ENCODE data around the gene WFDC9.
"Not testable (repeated sequence)": the region's sequence is repeated elsewhere in the genome, so short reads cannot be mapped to it uniquely, and the experiment has no call there.

Gene WFDC9

GRCh38 chr20:45679650-45680049, 48.6 kb upstream of the WFDC9 start:
- CTCF ChIA-PET, result no interaction called here
- H3K9me3 ChIP-seq (ENCODE audit: control insufficient read depth, insufficient read depth, low read depth, low read length), result no peaks in the 10 kb centered on the region

GRCh38 chr20:45672765-45673164, 41.7 kb upstream of the WFDC9 start:
- Histone ChIP-seq H3K36me3 (ENCODE audit: control insufficient read depth in 2 of 2, insufficient read depth in 1 of 2, low read length in 2 of 2) (no peaks in the 10 kb centered on the region), H3K4me1 (ENCODE audit: control insufficient read depth, insufficient read depth, low read length) (no peaks in the 10 kb centered on the region), H3K4me3 (ENCODE audit: low read depth, low read length) (no peak overlapping the region), H3K27ac (ENCODE audit: extremely low read depth, low read depth, low read length) (no peak overlapping the region), H3K9me3 (ENCODE audit: control insufficient read depth, insufficient read depth, low read depth, low read length) (no peaks in the 10 kb centered on the region)
- TF ChIP-seq ZSCAN18 (tag by site-specific recombination; IDR thresholded peaks at IDR 0.05), result no peak
- TF ChIP-seq ZNF580 (tag by site-specific recombination; IDR thresholded peaks at IDR 0.05), result no peak
- TF ChIP-seq SP7 (tag by site-specific recombination; IDR thresholded peaks at IDR 0.05), result no peak
- TF ChIP-seq ZNF292 (tag by site-specific recombination; IDR thresholded peaks at IDR 0.05; ENCODE audit: borderline replicate concordance, low read depth), result no peak
- TF ChIP-seq TCF7L2 (IDR thresholded peaks at IDR 0.05; ENCODE audit: borderline replicate concordance, low read depth, low read length), result no peak
- no peak for TF ChIP-seq ZNF121 (tag by site-specific recombination; IDR thresholded peaks at IDR 0.05)
- no peak for TF ChIP-seq HOXD13 (CRISPR knock-in tag; IDR thresholded peaks at IDR 0.05; ENCODE audit: borderline replicate concordance)
- ChIA-PET CTCF (interaction anchor here (1.9 kb wide), 1 partner anchor 98 kb away, joined by 9 read pairs; no protein-coding TSS in a partner anchor), POLR2A (no interaction called here)

More at GRCh38 chr20:45679650-45680049, 48.6 kb upstream of the WFDC9 start:
- POLR2A ChIA-PET, result no interaction called here
- no peak overlapping the region for H3K27ac ChIP-seq (ENCODE audit: extremely low read depth, low read depth, low read length)
- H3K36me3 ChIP-seq (ENCODE audit: control insufficient read depth in 2 of 2, insufficient read depth in 1 of 2, low read length in 2 of 2), result no peaks in the 10 kb centered on the region
- no peaks in the 10 kb centered on the region for H3K4me1 ChIP-seq (ENCODE audit: control insufficient read depth, insufficient read depth, low read length)
- no peak overlapping the region for H3K4me3 ChIP-seq (ENCODE audit: low read depth, low read length)
- no peak for TF ChIP-seq ZNF146 (tag by site-specific recombination; IDR thresholded peaks at IDR 0.05)
- TF ChIP-seq SETDB1 (IDR thresholded peaks at IDR 0.05; ENCODE audit: insufficient read length, low read length), result peak; percentile 91
- TF ChIP-seq ZNF24 (tag by site-specific recombination; IDR thresholded peaks at IDR 0.05), result no peak

GRCh38 chr20:45670139-45670538, 39.1 kb upstream of the WFDC9 start, which contains the start of gene WFDC11:
TSS of gene WFDC11 (minus strand) at chr20:45670239. CDS start at chr20:45650600, 19,639 bp downstream.
- Histone ChIP-seq H3K36me3 (ENCODE audit: control insufficient read depth in 2 of 2, insufficient read depth in 1 of 2, low read length in 2 of 2) (no peaks in the 10 kb centered on the region), H3K4me3 (ENCODE audit: low read depth, low read length) (no peak within 1 kb of the TSS), H3K27ac (ENCODE audit: extremely low read depth, low read depth, low read length) (no peak within 1 kb of the TSS), H3K9me3 (ENCODE audit: control insufficient read depth, insufficient read depth, low read depth, low read length) (no peaks in the 10 kb centered on the region), H3K4me1 (ENCODE audit: control insufficient read depth, insufficient read depth, low read length) (no peaks in the 10 kb centered on the region)
- CTCF ChIA-PET, result interaction anchor here (1.0 kb wide), 1 partner anchor 41 kb away, joined by 3 read pairs; the partner anchor contains the start of gene WFDC10A
- POLR2A ChIA-PET, result no interaction called here
- TF ChIP-seq HOXD13 (CRISPR knock-in tag; IDR thresholded peaks at IDR 0.05; ENCODE audit: borderline replicate concordance), result no peak
- no peak for TF ChIP-seq ZNF132 (tag by site-specific recombination; IDR thresholded peaks at IDR 0.05; ENCODE audit: borderline replicate concordance)
- TF ChIP-seq ZNF830 (tag by site-specific recombination; IDR thresholded peaks at IDR 0.05; ENCODE audit: low read depth), result no peak
- no peak for TF ChIP-seq WT1 (tag by site-specific recombination; IDR thresholded peaks at IDR 0.05)
- TF ChIP-seq ZNF354C (tag by site-specific recombination; IDR thresholded peaks at IDR 0.05; ENCODE audit: borderline replicate concordance, low read depth), result no peak
- TF ChIP-seq ZNF701 (tag by site-specific recombination; IDR thresholded peaks at IDR 0.05), result no peak

GRCh38 chr20:45657038-45657437, 26.0 kb upstream of the WFDC9 start:
- POLR2A ChIA-PET; H3K27ac ChIP-seq (ENCODE audit: extremely low read depth, low read depth, low read length); H3K36me3 ChIP-seq (ENCODE audit: control insufficient read depth in 2 of 2, insufficient read depth in 1 of 2, low read length in 2 of 2); H3K9me3 ChIP-seq (ENCODE audit: control insufficient read depth, insufficient read depth, low read depth, low read length); H3K4me1 ChIP-seq (ENCODE audit: control insufficient read depth, insufficient read depth, low read length); H3K4me3 ChIP-seq (ENCODE audit: low read depth, low read length): not testable (repeated sequence)
- CTCF ChIA-PET, result interaction anchor here (0.6 kb wide), 1 partner anchor 65 kb away, joined by 3 read pairs; no protein-coding TSS in a partner anchor
- TF ChIP-seq ZNF280D (tag by site-specific recombination; IDR thresholded peaks at IDR 0.05) (peak; percentile 96), ZNF146 (tag by site-specific recombination; IDR thresholded peaks at IDR 0.05) (peak; percentile 98)
